Fibroblast of the conjunctiva (primary cell): ENCODE measurements around the gene PRSS50.
A peak's percentile ranks its signal among the peaks of the same experiment; 100 is the strongest.
"Not testable (repeated sequence)": the region's sequence is repeated elsewhere in the genome, so short reads cannot be mapped to it uniquely, and the experiment has no call there.

Source experiments
- DNase-seq: peaks from one replicate; pipeline ENCODE4 v3.0.0-alpha.2; 2010; ENCODE audit warnings: low read depth

PRSS50 gene

GRCh38 chr3:46708401-46709156 lies 9.1 kb downstream of the PRSS50 start:
- no peak for DNase-seq

- DNase-seq: no peak
Observed at GRCh38 chr3:46707601-46708011, 10.1 kb downstream of the PRSS50 start.

DNA sequence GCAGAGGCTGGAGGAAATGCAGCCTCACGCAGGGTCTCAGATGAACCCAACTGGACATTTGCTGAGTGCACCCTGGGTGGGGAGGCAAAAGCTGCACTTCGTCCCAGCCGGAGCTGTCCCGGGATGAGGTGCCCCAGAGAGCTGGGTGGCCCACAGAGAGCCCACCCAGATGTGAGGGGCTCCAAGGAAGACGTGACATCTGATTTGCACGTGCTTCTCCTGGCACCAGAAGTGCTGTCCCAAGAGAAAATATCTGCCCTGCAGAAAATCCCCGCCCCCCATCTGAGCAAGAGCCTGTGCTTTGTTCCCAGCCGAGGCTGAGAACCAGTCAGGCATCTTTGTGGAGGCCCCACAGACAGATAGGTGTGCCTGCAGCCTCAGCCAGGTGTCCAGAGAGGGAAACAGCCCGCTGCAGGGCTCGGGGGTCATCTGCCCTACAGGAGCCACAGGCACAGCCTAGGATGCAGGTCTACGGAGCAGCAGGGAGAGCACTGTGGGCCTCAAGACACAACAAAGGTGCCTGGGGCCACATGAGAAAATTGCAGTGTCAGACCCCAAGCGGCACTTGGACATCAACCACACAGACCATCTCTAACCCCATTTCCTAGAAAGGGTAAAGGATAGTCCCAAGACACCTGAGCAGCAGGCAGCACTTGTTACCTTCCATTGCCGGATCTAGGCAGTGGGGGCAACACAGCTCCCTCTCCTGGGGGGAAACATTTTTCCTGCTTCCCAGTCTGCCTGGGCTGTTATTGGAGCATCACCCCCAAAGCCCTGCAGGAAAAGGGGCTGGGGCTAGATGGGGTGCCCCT lies 10.7 kb downstream of the PRSS50 start:
- DNase-seq: no peak

- DNase-seq: peak; percentile 29
Observed at GRCh38 chr3:46705751-46706552, 11.7 kb downstream of the PRSS50 start.

- peak; percentile 55 for DNase-seq
Observed at GRCh38 chr3:46705022-46705530, 12.6 kb downstream of the PRSS50 start.

DNA sequence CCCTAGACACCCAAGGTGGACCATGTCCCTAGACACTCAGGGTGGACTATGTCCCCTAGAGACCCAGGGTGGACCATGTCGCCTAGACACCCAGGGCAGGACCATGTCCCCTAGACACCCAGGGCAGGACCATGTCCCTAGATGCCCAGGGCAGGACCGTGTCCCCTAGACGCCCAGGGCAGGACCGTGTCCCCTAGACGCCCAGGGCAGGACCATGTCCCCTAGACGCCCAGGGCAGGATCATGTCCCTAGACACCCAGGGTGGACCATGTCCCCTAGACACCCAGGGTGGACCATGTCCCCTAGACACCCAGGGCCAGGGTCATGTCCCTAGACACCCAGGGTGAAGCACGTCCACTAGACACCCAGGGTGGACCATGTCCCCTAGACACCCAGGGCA lies 13.3 kb downstream of the PRSS50 start:
- not testable (repeated sequence) for DNase-seq

DNA sequence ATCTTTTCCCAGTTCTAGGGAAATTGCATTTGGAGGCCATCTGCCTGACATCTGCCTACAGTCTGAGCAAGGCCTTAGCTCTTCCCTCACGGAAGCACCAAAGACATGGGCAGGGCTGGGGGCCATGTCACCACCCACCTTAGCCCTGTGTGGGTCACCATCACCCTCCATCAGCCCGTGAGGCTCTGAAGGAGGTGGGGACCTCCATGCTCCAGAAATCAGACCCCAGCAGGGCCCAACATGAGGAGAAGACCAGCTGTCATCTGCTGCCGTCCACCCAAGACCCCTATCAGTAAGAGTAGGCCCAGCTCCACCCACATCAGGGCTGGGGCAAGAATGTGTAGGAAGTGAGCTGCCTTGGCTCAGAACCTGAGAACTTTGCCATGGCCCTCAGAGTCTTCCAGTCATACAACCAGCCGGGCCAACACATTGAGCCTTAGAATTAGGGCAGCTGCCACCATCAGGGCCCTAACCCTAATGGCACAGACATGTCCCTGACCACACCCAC lies 14.6 kb downstream of the PRSS50 start:
- no peak for DNase-seq

DNA sequence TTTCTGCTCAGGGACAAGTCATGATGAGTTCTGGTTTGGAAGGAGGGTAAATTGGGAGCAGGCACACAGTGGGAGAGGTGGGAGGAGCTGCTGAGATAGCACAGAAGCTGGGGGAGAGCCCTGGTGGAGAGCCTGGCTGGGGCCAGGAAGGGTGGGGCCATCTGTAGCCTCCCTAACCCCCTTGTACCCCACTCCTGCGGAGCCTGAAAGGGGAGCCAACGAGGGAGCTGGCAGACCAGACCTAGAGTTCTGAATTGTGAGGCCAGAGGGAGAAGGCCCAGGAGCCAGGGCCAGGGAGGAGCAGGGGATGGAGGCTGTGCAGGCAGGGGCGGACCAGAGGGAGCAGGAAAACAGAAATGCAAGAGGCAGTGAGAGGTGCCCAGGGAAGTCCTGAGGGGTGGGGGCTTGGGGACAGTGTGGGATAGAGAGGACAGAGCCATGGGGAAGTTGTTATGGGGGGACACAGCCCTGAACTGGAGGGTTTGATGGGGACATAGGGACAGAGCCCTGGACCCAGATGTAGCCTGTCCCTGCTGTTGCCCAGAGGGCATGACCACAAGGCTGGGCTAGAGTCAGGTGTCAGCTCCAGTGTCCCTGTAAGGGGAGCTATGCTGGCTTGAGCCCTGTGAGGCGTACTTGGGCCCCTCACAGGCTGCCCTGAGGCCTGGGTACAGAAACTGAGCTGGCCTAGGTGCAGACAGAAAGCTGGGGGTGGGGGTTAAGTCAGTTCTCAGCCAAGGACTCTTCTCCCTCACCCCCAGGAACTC lies 15.2 kb downstream of the PRSS50 start:
- DNase-seq: no peak

GRCh38 chr3:46701181-46701939 lies 16.3 kb downstream of the PRSS50 start, which contains the start of gene TMIE:
Gene TMIE (plus strand): TSS chr3:46701392. CDS start chr3:46701488, 96 bp downstream.
- no peak for DNase-seq

GRCh38 chr3:46700772-46701171 lies 16.9 kb downstream of the PRSS50 start:
- DNase-seq: no peak

DNA sequence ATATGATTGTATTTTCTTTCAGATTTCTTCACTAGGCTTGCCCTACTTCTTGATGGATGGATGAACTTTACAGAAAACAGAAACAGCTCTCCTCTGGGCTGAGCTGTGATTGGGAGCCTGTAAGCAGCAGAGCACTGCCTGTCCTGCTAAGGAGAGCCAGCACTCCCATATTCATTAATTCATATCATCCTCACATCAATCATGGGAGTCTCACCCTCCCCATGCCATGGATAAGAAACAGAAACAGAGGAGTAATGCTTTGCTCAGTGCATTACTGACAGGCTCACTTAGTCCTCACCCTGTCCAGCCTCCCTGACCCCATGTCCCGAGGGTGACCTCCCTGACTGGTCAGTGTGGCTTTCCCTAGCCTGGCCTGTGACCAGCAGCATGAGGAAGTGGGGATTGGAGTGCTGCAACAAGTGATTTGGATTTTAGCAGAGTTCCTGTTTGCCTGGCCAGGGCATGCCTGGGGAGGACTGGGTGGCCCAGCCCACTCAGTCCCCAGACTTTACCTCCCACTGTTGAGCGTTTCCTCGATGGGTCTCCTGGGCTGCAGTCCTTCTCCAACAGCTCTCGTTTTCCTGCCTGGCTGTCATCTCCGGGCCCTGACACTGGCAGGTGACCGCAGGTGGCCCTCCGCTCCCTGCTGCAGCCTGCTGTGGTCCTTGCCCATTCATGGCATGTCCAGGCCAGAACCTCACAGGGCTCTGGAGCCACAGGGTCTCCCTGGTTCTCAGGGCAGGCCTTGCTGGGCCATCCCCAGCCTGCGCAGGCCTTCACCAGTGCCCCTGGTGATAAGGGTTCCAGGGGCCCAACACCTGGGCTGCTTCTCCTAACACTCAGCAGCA lies 17.8 kb downstream of the PRSS50 start:
- no peak for DNase-seq

GRCh38 chr3:46695962-46696894 lies 21.4 kb downstream of the PRSS50 start:
- DNase-seq: no peak

DNA sequence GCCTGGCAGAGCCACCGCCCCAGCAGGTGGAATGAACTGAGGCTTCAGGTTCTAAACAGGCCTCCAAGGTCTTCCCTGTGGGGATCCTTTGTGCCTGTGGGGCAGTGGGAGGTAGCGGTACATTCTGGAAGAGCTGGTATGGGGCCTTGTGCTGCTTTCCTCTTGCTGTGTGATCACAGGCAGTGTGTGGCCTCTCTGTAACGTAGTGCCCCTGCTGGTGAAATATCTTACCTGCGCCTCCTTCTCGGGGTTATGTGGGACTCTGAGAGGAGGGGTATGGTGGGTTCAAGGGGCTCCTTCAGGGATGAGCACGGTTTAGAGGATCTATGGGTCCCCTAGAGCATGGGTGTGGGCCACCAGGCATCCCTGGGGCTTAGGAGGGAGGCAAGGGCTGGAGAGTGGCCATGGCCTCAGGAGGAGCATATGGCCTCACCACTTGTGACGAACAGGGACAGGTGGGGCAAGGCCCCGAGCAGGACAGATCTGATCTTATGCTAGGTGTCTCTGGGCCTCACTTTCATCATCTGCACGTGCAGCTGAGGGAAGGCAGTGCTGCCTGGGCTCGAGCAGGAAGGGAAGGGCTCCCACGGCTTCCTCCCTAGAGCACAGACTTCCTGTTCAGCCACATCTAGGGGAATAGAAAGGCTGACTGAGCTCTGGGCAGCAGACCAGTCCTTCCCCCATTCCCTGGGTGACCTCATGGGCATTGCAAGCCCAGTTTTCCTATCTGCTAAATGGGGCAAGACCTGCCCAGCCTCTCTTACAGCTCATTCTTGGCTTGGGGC lies 22.3 kb downstream of the PRSS50 start:
- no peak for DNase-seq

GRCh38 chr3:46694520-46694919 lies 23.1 kb downstream of the PRSS50 start:
- no peak for DNase-seq

DNA sequence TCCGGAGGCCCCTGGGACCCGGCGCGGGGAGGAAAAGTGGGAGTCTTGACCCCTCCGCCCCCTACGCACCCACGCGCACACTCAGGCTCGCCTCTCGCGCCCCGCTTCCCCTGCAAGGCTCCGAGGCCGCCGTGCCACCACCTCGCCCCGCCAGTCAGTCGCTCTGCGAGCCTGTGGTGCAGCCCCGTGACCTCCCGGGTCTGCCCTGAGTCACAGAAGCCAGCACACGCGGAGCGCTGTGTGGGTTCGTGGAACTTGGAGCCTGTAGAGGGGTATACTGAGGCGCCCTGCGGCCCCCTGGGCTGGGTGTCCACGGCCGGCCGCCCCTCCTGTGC lies 23.8 kb downstream of the PRSS50 start:
- DNase-seq: no peak

DNA sequence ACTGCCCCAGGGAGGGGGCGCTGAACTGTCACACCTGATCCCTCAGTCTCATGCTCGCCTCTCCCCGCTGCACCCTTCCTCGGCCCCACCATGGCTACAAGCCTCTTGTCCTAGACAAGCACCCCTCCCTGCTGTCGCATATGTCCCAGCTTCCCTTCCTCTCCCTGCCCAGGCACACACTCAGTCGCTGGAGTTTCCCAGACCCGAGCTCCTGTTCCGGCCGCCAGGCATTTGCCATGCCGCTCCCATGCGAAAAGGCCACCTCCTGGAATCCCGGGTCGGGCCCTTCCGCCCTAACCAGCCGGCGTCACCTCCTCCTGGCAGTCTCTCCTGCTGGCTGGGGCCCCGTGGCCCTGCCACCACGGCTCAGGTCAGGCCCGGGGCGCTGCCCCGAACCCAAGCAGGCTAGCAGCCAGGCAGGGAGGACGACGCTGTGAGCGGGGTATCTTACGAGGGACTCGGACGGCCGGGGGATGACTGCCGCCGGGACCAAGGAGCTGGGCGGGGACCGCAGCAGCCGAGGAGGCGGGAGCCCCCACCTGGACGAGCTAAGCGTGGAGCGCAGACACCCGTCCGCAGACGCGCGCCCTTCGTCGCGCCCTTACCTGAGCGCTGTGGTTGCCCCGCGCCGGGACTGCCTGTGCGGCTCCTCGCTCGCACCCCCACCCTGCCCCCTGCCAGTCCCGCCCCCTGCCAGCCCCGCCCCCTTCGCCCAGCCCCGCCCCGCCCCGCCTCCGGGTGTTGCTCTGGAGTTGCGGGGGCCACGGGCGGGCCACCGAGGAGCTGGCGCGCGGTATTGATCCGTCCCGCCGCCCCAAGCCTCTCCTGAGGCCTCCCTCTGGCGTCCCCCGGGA lies 24.4 kb downstream of the PRSS50 start, which contains the start of gene ALS2CL:
Gene ALS2CL, minus strand, starts transcription at position 642 of the 854 bp plus-strand sequence. CDS start 4,239 bp downstream, outside the sequence.
- no peak for DNase-seq
